ENCODE measurements around the gene ANTXR1. TPM values are rescaled to one million over a fixed set of nuclear protein-coding genes. Genes with fewer than 3 reads are reported as not detected.

ANTXR1 gene
- total RNA-seq, 4 donors from 2014 or later = 52.8 to 116 (median 98.9) TPM

DNA sequence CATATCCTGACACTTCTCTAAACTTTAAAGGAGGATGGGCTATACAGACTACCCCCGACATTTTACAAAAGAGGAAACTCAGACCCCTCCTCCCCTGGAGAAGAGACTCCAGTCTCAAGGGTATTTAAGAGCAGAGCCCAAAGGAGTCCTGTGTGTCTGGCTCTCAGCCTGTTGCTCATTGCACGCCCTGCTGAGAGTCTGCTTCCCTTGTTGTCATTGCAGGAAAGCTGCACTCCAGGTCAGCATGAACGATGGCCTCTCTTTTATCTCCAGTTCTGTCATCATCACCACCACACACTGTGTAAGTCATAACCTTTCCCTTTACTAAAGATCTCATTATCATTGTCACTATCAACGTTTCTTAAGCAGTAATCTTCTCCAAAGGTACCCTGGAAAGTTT lies 111.4 kb downstream of the ANTXR1 start:
- Histone ChIP-seq H3K4me1 (peaks cover 0 to 28% (median 4%) of the 10 kb centered on the region in 3 donors), H3K27ac (no peak overlapping the region), H3K27me3 (no peaks in the 10 kb centered on the region), H3K36me3 (peaks cover 0 to 60% of the 10 kb centered on the region in 2 donors), H3K9me3 (no peaks in the 10 kb centered on the region), H3K4me3 (no peak overlapping the region)
- ATAC-seq = no peak
- 80 to 86% methylated on average over 3 to 4 of the region's 4 CpGs for WGBS, 2 donors (ENCODE audit: low coverage in 1 of 2)
- TF ChIP-seq EP300 (IDR thresholded peaks at IDR 0.05) = no peak
- no peak for TF ChIP-seq POLR2A (IDR thresholded peaks at IDR 0.05)

DNA sequence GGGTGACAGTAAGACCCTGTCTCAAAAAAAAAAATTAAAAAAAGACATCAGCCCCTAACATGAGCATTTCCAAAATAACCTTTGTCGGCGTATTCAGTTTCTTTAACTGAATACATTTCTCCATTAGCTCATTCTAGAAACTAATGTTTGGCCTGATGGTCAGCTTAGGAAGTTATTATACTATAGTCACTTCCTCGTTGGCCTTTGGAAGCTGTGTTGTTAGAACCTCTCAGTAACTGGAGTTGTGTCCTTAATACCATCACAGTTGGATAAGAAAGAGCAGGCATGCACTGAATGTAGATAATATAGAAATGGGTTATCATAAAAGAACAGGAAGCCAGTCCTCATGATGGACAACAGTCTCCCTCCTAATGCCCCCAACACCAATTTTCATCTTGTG lies 112.8 kb downstream of the ANTXR1 start:
- WGBS, 2 donors (ENCODE audit: low coverage in 1 of 2) = 90 to 94% methylated on average over 3 of the region's 3 CpGs
- Histone ChIP-seq H3K4me3 (no peak overlapping the region), H3K4me1 (peaks cover 0 to 13% (median 0%) of the 10 kb centered on the region in 3 donors), H3K27ac (no peak overlapping the region), H3K36me3 (peaks cover 0 to 70% of the 10 kb centered on the region in 2 donors), H3K9me3 (no peaks in the 10 kb centered on the region), H3K27me3 (no peaks in the 10 kb centered on the region)
- TF ChIP-seq POLR2A (IDR thresholded peaks at IDR 0.05) = no peak
- TF ChIP-seq, protein P1, sequence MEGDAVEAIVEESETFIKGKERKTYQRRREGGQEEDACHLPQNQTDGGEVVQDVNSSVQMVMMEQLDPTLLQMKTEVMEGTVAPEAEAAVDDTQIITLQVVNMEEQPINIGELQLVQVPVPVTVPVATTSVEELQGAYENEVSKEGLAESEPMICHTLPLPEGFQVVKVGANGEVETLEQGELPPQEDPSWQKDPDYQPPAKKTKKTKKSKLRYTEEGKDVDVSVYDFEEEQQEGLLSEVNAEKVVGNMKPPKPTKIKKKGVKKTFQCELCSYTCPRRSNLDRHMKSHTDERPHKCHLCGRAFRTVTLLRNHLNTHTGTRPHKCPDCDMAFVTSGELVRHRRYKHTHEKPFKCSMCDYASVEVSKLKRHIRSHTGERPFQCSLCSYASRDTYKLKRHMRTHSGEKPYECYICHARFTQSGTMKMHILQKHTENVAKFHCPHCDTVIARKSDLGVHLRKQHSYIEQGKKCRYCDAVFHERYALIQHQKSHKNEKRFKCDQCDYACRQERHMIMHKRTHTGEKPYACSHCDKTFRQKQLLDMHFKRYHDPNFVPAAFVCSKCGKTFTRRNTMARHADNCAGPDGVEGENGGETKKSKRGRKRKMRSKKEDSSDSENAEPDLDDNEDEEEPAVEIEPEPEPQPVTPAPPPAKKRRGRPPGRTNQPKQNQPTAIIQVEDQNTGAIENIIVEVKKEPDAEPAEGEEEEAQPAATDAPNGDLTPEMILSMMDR (IDR thresholded peaks at IDR 0.05) = no peak
- TF ChIP-seq POLR2AphosphoS5 (IDR thresholded peaks at IDR 0.05) = no peak
- no peak for TF ChIP-seq EP300 (IDR thresholded peaks at IDR 0.05)
- ATAC-seq = no peak

DNA sequence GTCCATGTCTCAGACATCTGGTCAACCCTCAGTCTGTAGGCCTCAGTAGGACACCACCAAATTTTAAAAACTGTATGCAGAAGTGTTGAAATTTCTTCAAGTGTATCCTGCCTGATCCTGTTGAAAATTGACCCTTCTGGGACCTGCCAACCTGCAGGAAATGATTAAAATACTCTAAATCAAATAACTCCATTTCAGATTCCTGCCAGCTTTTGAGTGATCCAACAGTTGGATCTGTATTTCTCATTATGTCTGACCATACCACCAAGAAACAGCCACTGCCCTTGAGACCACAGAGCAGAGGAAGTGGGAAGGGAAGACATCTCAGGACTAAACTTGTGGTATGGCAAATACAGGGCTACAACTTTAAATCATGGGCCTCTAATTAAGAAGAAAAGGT lies 113.4 kb downstream of the ANTXR1 start:
- no peak overlapping the region for H3K27ac ChIP-seq
- peaks cover 0 to 72% of the 10 kb centered on the region in 2 donors for H3K36me3 ChIP-seq
- no peaks in the 10 kb centered on the region for H3K9me3 ChIP-seq
- no peak for ATAC-seq
- H3K4me1 ChIP-seq = peaks cover 0 to 12% (median 0%) of the 10 kb centered on the region in 3 donors
- no peaks in the 10 kb centered on the region for H3K27me3 ChIP-seq
- no peak for TF ChIP-seq POLR2A (IDR thresholded peaks at IDR 0.05)
- TF ChIP-seq, protein P1 (IDR thresholded peaks at IDR 0.05) = no peak
- TF ChIP-seq POLR2AphosphoS5 (IDR thresholded peaks at IDR 0.05) = no peak
- TF ChIP-seq EP300 (IDR thresholded peaks at IDR 0.05) = no peak
- H3K4me3 ChIP-seq = no peak overlapping the region

DNA sequence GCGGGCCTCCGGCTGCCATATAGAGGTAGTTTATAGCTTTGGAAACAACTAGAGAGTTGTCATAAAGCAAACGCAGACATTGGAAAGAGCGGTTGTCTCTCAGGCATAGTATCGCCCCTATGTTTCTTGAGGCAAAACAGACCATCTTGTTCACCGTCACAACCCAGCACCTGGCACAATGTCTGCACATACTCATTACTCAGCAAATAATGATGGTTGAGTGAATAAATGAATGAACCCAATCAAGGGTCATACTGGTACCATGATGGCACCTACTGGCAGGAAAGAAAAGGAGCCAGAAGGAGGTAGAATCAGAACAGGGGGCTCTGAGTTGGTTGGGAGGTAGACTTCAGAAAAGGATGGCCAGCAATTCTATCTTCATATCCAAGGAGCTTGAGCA lies 118.5 kb downstream of the ANTXR1 start:
- TF ChIP-seq EP300 (IDR thresholded peaks at IDR 0.05) (no peak), POLR2AphosphoS5 (IDR thresholded peaks at IDR 0.05) (no peak), POLR2A (IDR thresholded peaks at IDR 0.05) (no peak)
- TF ChIP-seq, protein P1 (IDR thresholded peaks at IDR 0.05) = no peak
- Histone ChIP-seq H3K4me3 (no peak overlapping the region), H3K9me3 (no peaks in the 10 kb centered on the region), H3K4me1 (peaks cover 0 to 19% (median 4%) of the 10 kb centered on the region in 3 donors), H3K27ac (no peak overlapping the region), H3K27me3 (no peaks in the 10 kb centered on the region), H3K36me3 (peaks cover 0 to 53% of the 10 kb centered on the region in 2 donors)
- whole genome bisulfite sequencing, 2 donors (ENCODE audit: low coverage in 1 of 2) = 88 to 100% methylated on average over 3 of the region's 6 CpGs
- ATAC-seq = no peak

DNA sequence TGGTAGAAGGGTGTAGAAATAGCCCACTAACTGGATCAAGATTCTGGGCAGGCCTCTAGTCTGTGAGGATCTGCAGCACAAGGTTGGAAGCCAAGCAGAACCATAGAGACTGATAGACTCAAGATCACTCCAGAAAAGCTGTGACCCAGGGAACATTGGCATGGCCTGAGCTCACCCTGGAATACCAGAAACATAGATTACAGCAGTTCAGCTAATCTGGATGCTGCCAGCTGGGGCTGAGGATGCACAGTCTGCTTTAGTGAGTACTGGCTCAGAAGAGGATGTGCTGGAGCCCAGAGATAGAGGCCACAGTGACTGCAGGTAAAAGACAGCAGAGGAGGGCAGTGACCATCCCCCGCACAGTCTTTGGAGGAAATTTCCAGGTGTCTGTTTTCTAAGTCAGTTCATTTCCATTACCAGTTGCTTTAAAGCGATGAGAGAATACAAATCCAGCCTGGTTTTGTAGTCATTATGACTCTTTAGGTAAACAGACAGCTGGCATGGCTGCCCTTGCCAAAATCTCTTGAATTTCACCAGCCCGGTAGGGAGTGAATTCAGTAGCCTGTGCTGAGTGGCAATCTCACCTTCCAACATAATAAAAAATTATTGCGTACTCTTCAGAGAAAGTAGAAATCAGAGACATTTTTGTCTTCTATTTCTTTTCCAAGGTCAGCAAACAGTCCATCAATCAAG lies 119.2 kb downstream of the ANTXR1 start:
- WGBS, 2 donors (ENCODE audit: low coverage in 1 of 2) = 80 to 100% methylated on average over 2 to 3 of the region's 4 CpGs
- no peak for TF ChIP-seq EP300 (IDR thresholded peaks at IDR 0.05)
- TF ChIP-seq POLR2AphosphoS5 (IDR thresholded peaks at IDR 0.05) = no peak
- TF ChIP-seq, protein P1 (IDR thresholded peaks at IDR 0.05) = no peak
- no peak for TF ChIP-seq POLR2A (IDR thresholded peaks at IDR 0.05)
- H3K9me3 ChIP-seq = no peaks in the 10 kb centered on the region
- H3K36me3 ChIP-seq = peaks cover 0 to 46% of the 10 kb centered on the region in 2 donors
- ATAC-seq = no peak
- peaks cover 0 to 19% (median 4%) of the 10 kb centered on the region in 3 donors for H3K4me1 ChIP-seq
- H3K27me3 ChIP-seq = no peaks in the 10 kb centered on the region
- H3K27ac ChIP-seq = no peak overlapping the region
- no peak overlapping the region for H3K4me3 ChIP-seq

Measured in gastroesophageal sphincter (tissue), 4 donors.